ENCODE data around the gene KBTBD13. TPM values are rescaled to one million over a fixed set of nuclear protein-coding genes. Genes with fewer than 3 reads are reported as not detected.

KBTBD13 gene
- not detected in 2 replicates for total RNA-seq

GRCh38 chr15:65076486-65077290 is at the start of gene KBTBD13:
KBTBD13 (plus strand) TSS chr15:65076746; CDS start chr15:65076816, 70 bp downstream.

GRCh38 chr15:65028921-65029735 is 47.4 kb upstream of the KBTBD13 start, which contains the start of gene MTFMT:
MTFMT (minus strand) TSS chr15:65029639; CDS start chr15:65029613, 26 bp downstream.

GRCh38 chr15:65044724-65045481 is 31.6 kb upstream of the KBTBD13 start, which contains the start of gene SLC51B:
SLC51B (plus strand) TSS chr15:65045387; CDS start chr15:65050005, 4,618 bp downstream.

GRCh38 chr15:65067645-65068402 is 8.7 kb upstream of the KBTBD13 start, which contains the start of gene RASL12:
RASL12 (minus strand) TSS chr15:65067991; CDS start chr15:65067835, 156 bp downstream.

GRCh38 chr15:65115086-65115485 is 38.5 kb downstream of the KBTBD13 start, which contains the start of gene UBAP1L:
UBAP1L (minus strand) TSS chr15:65115200; CDS start chr15:65106215, 8,985 bp downstream.

Other genes starting within 250 kb of the KBTBD13 start
- 5.9 and 12.8 TPM in 2 replicates for gene PLEKHO2, start 234.8 kb upstream of the KBTBD13 start, total RNA-seq
- gene ANKDD1A, start 164.8 kb upstream of the KBTBD13 start, total RNA-seq = 0.65 and 0.76 TPM in 2 replicates
- gene SPG21, start 86.8 kb upstream of the KBTBD13 start, total RNA-seq = 57.2 and 106 TPM in 2 replicates
- gene MTFMT, start 47.1 kb upstream of the KBTBD13 start, total RNA-seq = 18.4 and 25.4 TPM in 2 replicates
- not detected in 2 replicates for gene SLC51B, start 31.4 kb upstream of the KBTBD13 start, total RNA-seq
- not detected in 2 replicates for gene RASL12, start 8.8 kb upstream of the KBTBD13 start, total RNA-seq
- 0.33 and 0.89 TPM in 2 replicates for gene UBAP1L, start 38.5 kb downstream of the KBTBD13 start, total RNA-seq
- 9.9 TPM in 2 replicates for gene PDCD7, start 57.1 kb downstream of the KBTBD13 start, total RNA-seq
- gene CLPX, start 108.6 kb downstream of the KBTBD13 start, total RNA-seq = 15.3 and 15.8 TPM in 2 replicates
- gene CILP, start 134.7 kb downstream of the KBTBD13 start, total RNA-seq = 0.13 TPM in 1 of 2 replicates, not detected in the other
- gene PARP16, start 210.1 kb downstream of the KBTBD13 start, total RNA-seq = 6.2 and 11.9 TPM in 2 replicates
- gene RNU5A-1, start 219.3 kb downstream of the KBTBD13 start, total RNA-seq = not detected in 2 replicates
- not detected in 2 replicates for gene RNU5B-1, start 227.9 kb downstream of the KBTBD13 start, total RNA-seq

Data from mesangial cell (primary cell).